K562 treated with DMSO at 1 percent for 12 hours (cell line): ENCODE data around the gene KLK15. TPM values are rescaled to one million over a fixed set of nuclear protein-coding genes. Genes with fewer than 3 reads are reported as not detected.

Experiments
- total RNA-seq: library from RNA; unstranded; fragments of 300-600 nt; gene quantifications from 2 replicates; pipeline ENCODE4 v1.2.3, GENCODE V29; 2022; ENCODE audit not compliant: insufficient read depth

Gene KLK15
- total RNA-seq: not detected in 2 replicates

DNA sequence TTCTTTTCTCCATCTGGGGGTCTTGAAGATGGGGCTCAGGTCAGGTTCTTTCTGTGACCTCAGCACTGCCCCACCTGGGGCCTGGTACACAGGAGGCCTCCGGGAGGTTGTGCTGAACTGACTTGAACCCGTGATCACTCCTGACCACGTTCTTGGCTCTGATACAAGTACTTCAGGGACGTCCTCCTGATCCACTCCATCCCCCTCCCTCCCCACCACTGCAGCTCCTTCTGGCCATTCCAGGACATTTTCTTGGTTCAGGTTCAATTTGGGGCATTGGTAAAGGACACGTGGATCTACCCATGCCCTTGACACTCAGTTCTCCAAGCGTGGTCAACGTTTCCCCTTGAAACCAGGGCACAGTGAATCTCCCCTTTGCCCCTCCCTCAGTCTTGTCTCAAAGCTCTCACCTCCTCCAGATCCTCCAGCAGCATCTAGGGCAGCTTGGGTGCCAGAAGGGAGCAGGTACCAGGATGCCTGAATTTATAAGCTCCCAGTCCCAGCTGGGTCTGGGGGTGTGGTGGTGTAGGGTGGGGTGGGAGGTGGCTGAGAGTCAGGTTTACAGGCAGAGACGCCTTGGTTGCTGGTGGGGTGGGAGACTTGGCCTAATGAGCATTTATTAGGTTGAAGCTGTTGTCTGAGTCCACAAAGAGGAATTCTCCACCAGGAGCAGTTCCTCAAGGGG lies at the start of gene KLK15:
Gene KLK15, minus strand, starts transcription at position 458 of the 685 bp plus-strand sequence. CDS start 2,082 bp downstream, outside the sequence.

GRCh38 chr19:50873056-50873455 lies 39.7 kb upstream of the KLK15 start, which contains the start of gene KLK2:
TSS of gene KLK2 (plus strand) at chr19:50873439. CDS start at chr19:50873474, 35 bp downstream.

GRCh38 chr19:50854636-50855410 lies 21.4 kb upstream of the KLK15 start, which contains the start of gene KLK3:
TSS of gene KLK3 (plus strand) at chr19:50854915. CDS start at chr19:50854956, 41 bp downstream.

GRCh38 chr19:50823389-50824042 lies 9.9 kb downstream of the KLK15 start, which contains the start of gene KLK1:
TSS of gene KLK1 (minus strand) at chr19:50823787. CDS start at chr19:50823748, 39 bp downstream.

GRCh38 chr19:50790396-50790795 lies 43.0 kb downstream of the KLK15 start, which contains the start of gene ACP4:
TSS of gene ACP4 (plus strand) at chr19:50790415. CDS start at chr19:50790415, 0 bp downstream.

Other genes starting within 250 kb of the KLK15 start
- 1.6 and 6.4 TPM in 2 replicates for gene SYT3, start 193.7 kb downstream of the KLK15 start, total RNA-seq
- 42.4 and 48.8 TPM in 2 replicates for gene C19orf81, start 184.1 kb downstream of the KLK15 start, total RNA-seq
- gene SHANK1, start 113.8 kb downstream of the KLK15 start, total RNA-seq: 1.1 TPM in 1 of 2 replicates, not detected in the other
- 74.7 and 127 TPM in 2 replicates for gene CLEC11A, start 110.2 kb downstream of the KLK15 start, total RNA-seq
- gene GPR32, start 63.1 kb downstream of the KLK15 start, total RNA-seq: not detected in 2 replicates
- not detected in 2 replicates for gene ACP4, start 43.2 kb downstream of the KLK15 start, total RNA-seq
- gene KLK1, start 9.8 kb downstream of the KLK15 start, total RNA-seq: 18.4 and 21.5 TPM in 2 replicates
- not detected in 2 replicates for gene KLK3, start 21.3 kb upstream of the KLK15 start, total RNA-seq
- gene KLK2, start 39.9 kb upstream of the KLK15 start, total RNA-seq: not detected in 2 replicates
- gene KLK4, start 77.8 kb upstream of the KLK15 start, total RNA-seq: not detected in 2 replicates
- gene KLK5, start 119.5 kb upstream of the KLK15 start, total RNA-seq: not detected in 2 replicates
- not detected in 2 replicates for gene KLK6, start 136.0 kb upstream of the KLK15 start, total RNA-seq
- not detected in 2 replicates for gene KLK7, start 150.3 kb upstream of the KLK15 start, total RNA-seq
- not detected in 2 replicates for gene KLK8, start 168.0 kb upstream of the KLK15 start, total RNA-seq
- not detected in 2 replicates for gene KLK10, start 186.1 kb upstream of the KLK15 start, total RNA-seq
- not detected in 2 replicates for gene KLK11, start 193.0 kb upstream of the KLK15 start, total RNA-seq
- gene KLK12, start 201.4 kb upstream of the KLK15 start, total RNA-seq: not detected in 2 replicates
- 1.7 and 2.0 TPM in 2 replicates for gene KLK13, start 231.5 kb upstream of the KLK15 start, total RNA-seq
- gene KLK14, start 249.3 kb upstream of the KLK15 start, total RNA-seq: not detected in 2 replicates